Fibroblast of the aortic adventitia (primary cell): ENCODE measurements around the gene AMMECR1. TPM values are rescaled to one million over a fixed set of nuclear protein-coding genes. Genes with fewer than 3 reads are reported as not detected.
A peak's percentile ranks its signal among the peaks of the same experiment; 100 is the strongest.

Source experiments
- DNase-seq: peaks from one replicate; pipeline ENCODE4 v3.0.0-alpha.2; 2010; ENCODE audit warnings: low read depth
- H3K4me3 ChIP-seq: 2 replicates; pipeline ENCODE4 v1.5.1; 2011; ENCODE audit warnings: low read depth, mild to moderate bottlenecking, control low read depth, low read length, moderate library complexity
- total RNA-seq: library from RNA; depleted of rRNA; stranded (reverse); fragments of >200 nt; gene quantifications from 2 replicates; pipeline ENCODE4 v1.2.3, GENCODE V29; 2012; ENCODE audit warnings: low replicate concordance
- TF ChIP-seq, protein P1 (sequence below): IDR thresholded peaks from 2 replicates; pipeline ENCODE4 v1.5.1; 2011; ENCODE audit warnings: mild to moderate bottlenecking, low read length, control low read depth, inconsistent platforms; ENCODE audit not compliant: insufficient read depth

Gene AMMECR1
- total RNA-seq, 1 donor, result 24.8 TPM

DNA sequence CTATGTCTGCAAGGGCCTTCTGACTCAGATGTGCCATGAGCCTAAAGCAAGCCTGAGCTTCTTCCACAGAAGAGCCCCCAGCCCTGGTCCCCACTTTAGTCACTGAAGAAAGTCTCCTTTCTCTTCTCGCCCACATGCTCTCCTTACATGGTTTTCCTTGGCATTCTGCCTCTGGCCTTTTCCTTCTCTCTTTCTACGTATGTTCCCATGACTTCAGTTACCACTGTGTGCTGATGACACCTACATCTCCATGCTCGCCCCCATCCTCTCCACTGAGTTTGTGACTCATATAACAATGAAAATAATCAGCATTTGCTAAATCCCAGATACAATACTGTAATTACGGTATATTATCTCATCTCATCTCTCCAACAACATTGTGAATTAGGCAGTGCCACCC, 149.3 kb downstream of the AMMECR1 start:
- DNase-seq, result peak; percentile 54
- TF ChIP-seq, protein P1, sequence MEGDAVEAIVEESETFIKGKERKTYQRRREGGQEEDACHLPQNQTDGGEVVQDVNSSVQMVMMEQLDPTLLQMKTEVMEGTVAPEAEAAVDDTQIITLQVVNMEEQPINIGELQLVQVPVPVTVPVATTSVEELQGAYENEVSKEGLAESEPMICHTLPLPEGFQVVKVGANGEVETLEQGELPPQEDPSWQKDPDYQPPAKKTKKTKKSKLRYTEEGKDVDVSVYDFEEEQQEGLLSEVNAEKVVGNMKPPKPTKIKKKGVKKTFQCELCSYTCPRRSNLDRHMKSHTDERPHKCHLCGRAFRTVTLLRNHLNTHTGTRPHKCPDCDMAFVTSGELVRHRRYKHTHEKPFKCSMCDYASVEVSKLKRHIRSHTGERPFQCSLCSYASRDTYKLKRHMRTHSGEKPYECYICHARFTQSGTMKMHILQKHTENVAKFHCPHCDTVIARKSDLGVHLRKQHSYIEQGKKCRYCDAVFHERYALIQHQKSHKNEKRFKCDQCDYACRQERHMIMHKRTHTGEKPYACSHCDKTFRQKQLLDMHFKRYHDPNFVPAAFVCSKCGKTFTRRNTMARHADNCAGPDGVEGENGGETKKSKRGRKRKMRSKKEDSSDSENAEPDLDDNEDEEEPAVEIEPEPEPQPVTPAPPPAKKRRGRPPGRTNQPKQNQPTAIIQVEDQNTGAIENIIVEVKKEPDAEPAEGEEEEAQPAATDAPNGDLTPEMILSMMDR, result no peak
- no peak overlapping the region for H3K4me3 ChIP-seq

DNA sequence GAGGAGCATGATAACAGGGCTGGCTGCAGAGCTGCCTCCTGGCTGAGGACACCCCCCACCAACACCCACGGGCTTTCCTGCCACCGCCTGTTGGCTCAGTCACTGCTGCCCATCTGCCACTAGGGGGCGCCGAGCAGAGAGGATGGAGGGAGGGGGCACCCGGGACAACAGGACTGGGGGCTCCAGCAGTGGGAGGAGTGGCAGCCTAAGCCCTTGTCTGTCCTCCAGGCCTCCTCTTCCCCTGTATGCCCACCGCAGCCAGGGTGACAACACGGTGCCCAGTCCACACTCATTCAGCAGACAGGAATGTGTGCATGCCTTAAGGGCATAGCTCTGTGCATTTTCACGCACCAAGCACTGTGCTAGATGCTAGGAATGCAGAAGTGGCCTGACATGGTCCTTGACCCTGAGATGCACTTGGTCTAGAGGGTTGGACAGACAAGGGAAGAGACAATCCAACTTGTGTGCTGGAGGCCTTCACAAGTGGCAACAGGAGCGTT, 149.9 kb downstream of the AMMECR1 start:
- no peak overlapping the region for H3K4me3 ChIP-seq
- TF ChIP-seq, protein P1, result peak; percentile 47
- no peak for DNase-seq

DNA sequence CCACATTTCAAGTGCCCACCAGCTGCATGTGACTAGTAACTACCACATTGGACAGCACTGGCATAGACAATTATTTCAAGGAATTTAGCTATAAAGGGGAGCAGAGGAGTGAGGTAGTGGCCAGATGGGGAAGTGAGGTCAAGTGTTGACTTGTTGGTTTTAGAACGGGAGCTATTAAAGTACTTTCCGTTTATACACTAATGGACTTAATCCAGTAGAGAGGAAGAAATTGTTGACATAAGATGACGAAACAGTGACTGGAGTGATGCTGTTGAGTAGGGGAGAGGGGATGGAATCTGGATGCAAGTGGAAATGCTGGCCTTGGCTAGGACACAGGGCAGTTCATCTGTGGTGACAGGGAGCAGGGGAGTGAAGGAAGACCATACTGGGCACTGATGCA, 154.4 kb downstream of the AMMECR1 start:
- H3K4me3 ChIP-seq, result no peak overlapping the region
- DNase-seq, result no peak
- TF ChIP-seq, protein P1, result no peak

DNA sequence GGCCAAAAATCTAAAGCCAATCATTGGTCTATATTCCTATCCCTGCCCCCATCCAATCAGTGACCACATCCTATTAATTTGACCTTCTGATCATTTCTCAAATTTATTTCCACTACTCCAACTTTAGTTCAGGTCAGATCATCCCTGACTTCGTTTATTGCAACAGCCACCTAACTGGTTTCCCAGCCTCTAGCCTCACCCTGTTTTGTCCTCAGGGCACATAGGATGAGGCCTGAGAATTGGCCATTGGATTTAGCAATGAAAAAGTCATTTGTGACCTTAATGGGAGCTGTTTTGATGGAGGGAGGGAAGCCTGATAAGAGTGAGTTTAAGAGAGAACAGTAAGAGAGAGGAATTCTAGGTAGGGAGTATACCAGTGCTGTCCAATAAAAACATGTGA, 155.0 kb downstream of the AMMECR1 start:
- no peak for DNase-seq
- H3K4me3 ChIP-seq, result no peak overlapping the region

DNA sequence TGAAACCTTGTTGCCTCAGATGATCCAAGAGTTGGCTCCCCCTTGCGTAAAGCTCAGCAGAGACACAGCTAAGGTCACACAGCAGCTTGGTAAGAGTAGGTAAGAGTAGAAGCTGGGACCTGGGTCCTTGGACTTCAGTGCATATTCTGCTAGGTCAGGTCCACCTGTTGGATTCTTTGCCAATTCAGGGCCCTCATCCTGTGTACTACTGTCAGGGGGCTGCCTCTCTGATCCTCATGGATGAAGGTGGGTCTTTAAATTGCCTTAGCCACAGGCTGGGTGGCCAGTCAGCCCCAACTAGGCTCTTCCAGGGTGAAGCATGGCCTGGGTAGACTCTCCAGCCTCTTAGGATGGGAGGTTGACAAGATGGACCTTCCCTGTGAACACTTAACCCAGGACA, 155.8 kb downstream of the AMMECR1 start:
- TF ChIP-seq, protein P1, result no peak
- DNase-seq, result no peak

More for the DNA sequence above, 155.0 kb downstream of the AMMECR1 start:
- TF ChIP-seq, protein P1, result no peak

DNA sequence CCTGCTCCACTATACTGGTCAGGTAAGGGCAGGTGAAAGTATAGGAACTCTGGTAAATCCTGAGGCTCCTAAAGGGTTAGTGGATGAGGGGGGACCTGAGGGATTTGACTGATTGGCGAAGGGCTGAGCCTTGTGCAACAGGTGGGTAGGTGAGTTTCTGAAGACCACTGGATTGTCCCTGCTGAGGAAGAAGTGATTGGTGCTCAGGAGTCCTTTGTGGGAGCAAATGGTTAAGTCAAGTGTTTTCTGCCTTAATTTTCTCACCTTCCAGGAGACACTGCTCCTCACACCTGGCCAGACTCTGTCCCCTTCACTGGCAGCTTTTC, 156.6 kb downstream of the AMMECR1 start:
- TF ChIP-seq, protein P1, result no peak
- DNase-seq, result no peak
- no peak overlapping the region for H3K4me3 ChIP-seq

More for the DNA sequence above, 155.8 kb downstream of the AMMECR1 start:
- H3K4me3 ChIP-seq, result no peak overlapping the region

DNA sequence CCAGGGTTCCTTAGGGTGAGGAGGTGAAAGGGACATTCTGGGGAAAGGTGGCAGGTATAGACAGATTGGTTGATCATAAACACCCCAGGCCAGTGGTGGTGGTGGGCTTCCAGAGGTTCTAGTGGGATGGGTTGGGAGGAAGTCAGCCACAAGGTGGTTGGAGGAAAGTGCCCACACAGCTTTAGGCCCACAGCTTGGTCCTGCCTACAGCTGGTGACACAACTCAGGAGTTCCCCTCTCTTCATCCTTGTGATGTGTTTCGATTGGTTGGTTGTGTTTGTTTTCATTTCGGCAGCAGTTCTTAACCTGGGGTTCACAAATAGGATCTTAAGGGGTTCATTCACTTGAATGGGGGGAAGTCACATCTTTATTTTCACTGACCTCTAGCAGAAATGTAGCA, 158.0 kb downstream of the AMMECR1 start:
- no peak for DNase-seq
- TF ChIP-seq, protein P1, result no peak
- H3K4me3 ChIP-seq, result no peak overlapping the region
